Gastroesophageal sphincter (tissue), 4 donors: ENCODE results near the gene DENND1B. TPM values are rescaled to one million over a fixed set of nuclear protein-coding genes. Genes with fewer than 3 reads are reported as not detected.
A peak's percentile ranks its signal among the peaks of the same experiment; 100 is the strongest.

Source experiments
- ATAC-seq: fragments of 150-250 bp; one replicate; pipeline ENCODE4 v1.9.1; 2016; ENCODE audit warnings: mild to moderate bottlenecking, moderate library complexity
- H3K27ac ChIP-seq, 4 donors: fragments of 200-600 bp; sonication (generic) in 3 of 4; 1 replicate in 3 of 4; 2 replicates in 1 of 4; pipeline ENCODE4 v1.5.1; 2016 to 2019
- H3K27me3 ChIP-seq: fragments of 200-600 bp; sonication (generic); one replicate; pipeline ENCODE4 v1.5.1; 2019
- H3K36me3 ChIP-seq, 2 donors: fragments of 200-600 bp; sonication (generic); one replicate each; pipeline ENCODE4 v1.5.1; 2019; ENCODE audit warnings: control low read depth in 1 of 2
- H3K4me1 ChIP-seq, 3 donors: fragments of 200-600 bp; sonication (generic); 1 replicate in 2 of 3; 2 replicates in 1 of 3; pipeline ENCODE4 v1.5.1; 2016 to 2019; ENCODE audit warnings: control low read depth in 2 of 3
- H3K4me3 ChIP-seq, 2 donors: fragments of 200-600 bp; sonication (generic); one replicate each; pipeline ENCODE4 v1.5.1; 2019; ENCODE audit warnings: mild to moderate bottlenecking in 1 of 2, moderate library complexity in 1 of 2
- H3K9me3 ChIP-seq, 3 donors: fragments of 200-600 bp; sonication (generic); one replicate each; pipeline ENCODE4 v1.5.1; 2017 to 2019; ENCODE audit warnings: control low read depth in 2 of 3
- EP300 ChIP-seq: sonication (generic); formaldehyde crosslinking; IDR thresholded peaks from one replicate; pipeline ENCODE4 v1.6.1; 2017; ENCODE audit warnings: antibody characterized with exemption, mild to moderate bottlenecking
- POLR2A ChIP-seq, 2 donors: fragments of 450-650 bp; IDR thresholded peaks; one replicate each; pipeline ENCODE4 v1.6.1; 2017; ENCODE audit warnings: antibody characterized with exemption in 2 of 2, mild to moderate bottlenecking in 2 of 2, moderate library complexity in 1 of 2
- POLR2AphosphoS5 ChIP-seq: sonication (generic); formaldehyde crosslinking; IDR thresholded peaks from one replicate; pipeline ENCODE4 v1.6.1; 2017; ENCODE audit warnings: antibody characterized with exemption
- WGBS, 2 donors: methylation state at CpG; one replicate each; pipeline ENCODE4 v1.1.5; 2018; ENCODE audit warnings: low coverage in 1 of 2; 5-methylcytosine and 5-hydroxymethylcytosine counted together
- total RNA-seq, 4 donors: library from RNA; depleted of rRNA; stranded (reverse); fragments of >200 nt; gene quantifications; one replicate each; pipeline ENCODE4 v1.1.0, GENCODE V29; 2016
- TF ChIP-seq, protein P1 (sequence below), 4 experiments: fragments of 200-600 bp in 2 of 4; fragments of 450-650 bp in 2 of 4; sonication (generic) in 1 of 4; IDR thresholded peaks; one replicate each; pipeline ENCODE4 v1.5.1; 2017 to 2019; ENCODE audit warnings: antibody characterized with exemption in 4 of 4, mild to moderate bottlenecking in 2 of 4, moderate library complexity in 2 of 4

Gene DENND1B
- total RNA-seq, 4 donors from 2014 or later = 8.3 to 11.5 (median 8.8) TPM

DNA sequence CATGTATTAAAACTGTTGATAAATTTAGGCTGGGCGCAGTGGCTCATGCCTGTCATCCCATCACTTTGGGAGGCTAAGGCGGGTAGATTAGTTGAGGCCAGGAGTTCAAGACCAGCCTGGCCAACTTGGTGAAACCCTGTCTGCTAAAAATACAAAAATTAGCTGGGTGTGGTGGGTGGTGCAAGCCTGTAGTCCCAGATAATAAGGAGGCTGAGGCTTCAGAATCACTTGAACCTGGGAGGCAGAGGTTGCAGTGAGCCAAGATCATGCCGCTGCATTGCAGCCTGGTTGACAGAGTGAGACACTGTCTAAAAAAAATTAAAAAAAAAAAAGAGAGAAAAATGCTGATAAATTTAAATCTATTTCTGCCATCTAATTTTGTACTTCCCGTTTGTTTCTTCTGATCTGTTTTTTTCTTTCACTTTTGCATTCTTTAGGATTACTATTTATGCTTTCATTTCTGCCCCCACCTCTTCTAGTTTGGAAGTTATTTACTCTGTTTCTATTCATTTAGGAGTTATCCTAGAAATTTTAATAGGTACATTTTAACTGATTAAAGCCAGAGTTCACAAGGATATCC lies 3.2 kb upstream of the DENND1B start:
- no peak for ATAC-seq
- Histone ChIP-seq H3K9me3 (no peaks in the 10 kb centered on the region), H3K36me3 (no peaks in the 10 kb centered on the region), H3K4me1 (peaks cover 2 to 23% (median 14%) of the 10 kb centered on the region in 3 donors), H3K27me3 (no peaks in the 10 kb centered on the region), H3K27ac (no peak overlapping the region), H3K4me3 (no peak overlapping the region)
- no peak for TF ChIP-seq POLR2AphosphoS5
- TF ChIP-seq, protein P1, sequence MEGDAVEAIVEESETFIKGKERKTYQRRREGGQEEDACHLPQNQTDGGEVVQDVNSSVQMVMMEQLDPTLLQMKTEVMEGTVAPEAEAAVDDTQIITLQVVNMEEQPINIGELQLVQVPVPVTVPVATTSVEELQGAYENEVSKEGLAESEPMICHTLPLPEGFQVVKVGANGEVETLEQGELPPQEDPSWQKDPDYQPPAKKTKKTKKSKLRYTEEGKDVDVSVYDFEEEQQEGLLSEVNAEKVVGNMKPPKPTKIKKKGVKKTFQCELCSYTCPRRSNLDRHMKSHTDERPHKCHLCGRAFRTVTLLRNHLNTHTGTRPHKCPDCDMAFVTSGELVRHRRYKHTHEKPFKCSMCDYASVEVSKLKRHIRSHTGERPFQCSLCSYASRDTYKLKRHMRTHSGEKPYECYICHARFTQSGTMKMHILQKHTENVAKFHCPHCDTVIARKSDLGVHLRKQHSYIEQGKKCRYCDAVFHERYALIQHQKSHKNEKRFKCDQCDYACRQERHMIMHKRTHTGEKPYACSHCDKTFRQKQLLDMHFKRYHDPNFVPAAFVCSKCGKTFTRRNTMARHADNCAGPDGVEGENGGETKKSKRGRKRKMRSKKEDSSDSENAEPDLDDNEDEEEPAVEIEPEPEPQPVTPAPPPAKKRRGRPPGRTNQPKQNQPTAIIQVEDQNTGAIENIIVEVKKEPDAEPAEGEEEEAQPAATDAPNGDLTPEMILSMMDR (IDR thresholded peaks at IDR 0.05) = no peak
- no peak for TF ChIP-seq EP300
- no peak for TF ChIP-seq POLR2A (IDR thresholded peaks at IDR 0.05)
- WGBS, 2 donors = 84 to 88% methylated on average over 2 to 4 of the region's 4 CpGs

GRCh38 chr1:197776351-197777105 lies 1.2 kb upstream of the DENND1B start:
- Histone ChIP-seq H3K9me3 (no peaks in the 10 kb centered on the region), H3K27me3 (no peaks in the 10 kb centered on the region), H3K4me3 (no peak overlapping the region), H3K27ac (peak overlapping the region in 3 of 4 donors; percentile 86 to 95 (median 91)), H3K36me3 (no peaks in the 10 kb centered on the region), H3K4me1 (peaks cover 4 to 42% (median 16%) of the 10 kb centered on the region in 3 donors)
- no peak for ATAC-seq
- TF ChIP-seq, protein P1 (IDR thresholded peaks at IDR 0.05) = no peak
- TF ChIP-seq EP300 (no peak), POLR2A (IDR thresholded peaks at IDR 0.05) (no peak), POLR2AphosphoS5 (no peak)
- 57 to 77% methylated on average over 3 of the region's 3 CpGs for WGBS, 2 donors

- ATAC-seq = peak; percentile 84
- Histone ChIP-seq H3K27ac (peak overlapping the region; percentile 44 to 95 (median 88)), H3K9me3 (no peaks in the 10 kb centered on the region), H3K4me1 (peaks cover 4 to 42% (median 16%) of the 10 kb centered on the region in 3 donors), H3K36me3 (no peaks in the 10 kb centered on the region), H3K27me3 (no peaks in the 10 kb centered on the region), H3K4me3 (peak overlapping the region; percentile 63 to 83)
- 1 to 17% methylated on average over 1 to 15 of the region's 71 CpGs for WGBS, 2 donors
- TF ChIP-seq POLR2A (IDR thresholded peaks at IDR 0.05) (peak in 1 of 2 donors; percentile 35), POLR2AphosphoS5 (no peak), EP300 (no peak)
- TF ChIP-seq, protein P1 (IDR thresholded peaks at IDR 0.05) = no peak
Measured at GRCh38 chr1:197774466-197775281, 606 bp downstream of the DENND1B start.

- WGBS, 2 donors = 25 to 26% methylated on average over 2 of the region's 2 CpGs
- no peaks in the 10 kb centered on the region for H3K36me3 ChIP-seq
- peak overlapping the region; percentile 63 to 83 for H3K4me3 ChIP-seq
- H3K9me3 ChIP-seq = no peaks in the 10 kb centered on the region
- no peak for ATAC-seq
- peak overlapping the region in 2 of 4 donors; percentile 91 to 95 for H3K27ac ChIP-seq
- TF ChIP-seq, protein P1 (IDR thresholded peaks at IDR 0.05) = no peak
- TF ChIP-seq EP300 (no peak), POLR2AphosphoS5 (no peak), POLR2A (IDR thresholded peaks at IDR 0.05) (no peak)
- H3K4me1 ChIP-seq = peaks cover 4 to 42% (median 16%) of the 10 kb centered on the region in 3 donors
- no peaks in the 10 kb centered on the region for H3K27me3 ChIP-seq
Measured at GRCh38 chr1:197773856-197774255, 1.4 kb downstream of the DENND1B start.
